ENCODE data around the gene CCSAP. TPM values are rescaled to one million over a fixed set of nuclear protein-coding genes. Genes with fewer than 3 reads are reported as not detected.
"Not testable (repeated sequence)": the region's sequence is repeated elsewhere in the genome, so short reads cannot be mapped to it uniquely, and the experiment has no call there.

CCSAP gene
- 4.3 and 6.6 TPM in 2 replicates for total RNA-seq (2014; rRNA removed; shearing (Covaris generic))

GRCh38 chr1:229342656-229343569 lies at the start of gene CCSAP:
Gene CCSAP, minus strand, starts transcription at chr1:229343047. Its CDS starts 582 bp downstream, at chr1:229342465.
- peak; percentile 47 for DNase-seq (ENCODE audit: low spot score)

- no peak for DNase-seq (ENCODE audit: low spot score)
These were observed 47.3 kb upstream of the CCSAP start for GRCh38 chr1:229390130-229390529.

- DNase-seq (ENCODE audit: low spot score) = no peak
These were observed 46.2 kb upstream of the CCSAP start for GRCh38 chr1:229388897-229389580.

GRCh38 chr1:229385853-229386456 lies 43.1 kb upstream of the CCSAP start:
- no peak for DNase-seq (ENCODE audit: low spot score)

- DNase-seq (ENCODE audit: low spot score) = no peak
These were observed 42.0 kb upstream of the CCSAP start for GRCh38 chr1:229384822-229385221.

- DNase-seq (ENCODE audit: low spot score) = no peak
These were observed 41.1 kb upstream of the CCSAP start for GRCh38 chr1:229383961-229384360.

GRCh38 chr1:229383188-229383587 lies 40.3 kb upstream of the CCSAP start:
- no peak for DNase-seq (ENCODE audit: low spot score)

- DNase-seq (ENCODE audit: low spot score) = no peak
These were observed 38.4 kb upstream of the CCSAP start for GRCh38 chr1:229381234-229381633.

GRCh38 chr1:229380536-229381160 lies 37.8 kb upstream of the CCSAP start:
- no peak for DNase-seq (ENCODE audit: low spot score)

GRCh38 chr1:229379846-229380245 lies 37.0 kb upstream of the CCSAP start:
- DNase-seq (ENCODE audit: low spot score) = no peak

GRCh38 chr1:229378586-229379367 lies 35.9 kb upstream of the CCSAP start:
- DNase-seq (ENCODE audit: low spot score) = no peak

- DNase-seq (ENCODE audit: low spot score) = not testable (repeated sequence)
These were observed 35.2 kb upstream of the CCSAP start for GRCh38 chr1:229378035-229378434.

- DNase-seq (ENCODE audit: low spot score) = no peak
These were observed 34.6 kb upstream of the CCSAP start for GRCh38 chr1:229377429-229377828.

- DNase-seq (ENCODE audit: low spot score) = no peak
These were observed 33.7 kb upstream of the CCSAP start for GRCh38 chr1:229376521-229376920.

- DNase-seq (ENCODE audit: low spot score) = no peak
These were observed 31.6 kb upstream of the CCSAP start for GRCh38 chr1:229374485-229374884.

- no peak for DNase-seq (ENCODE audit: low spot score)
These were observed 30.5 kb upstream of the CCSAP start for GRCh38 chr1:229373395-229373794.

GRCh38 chr1:229372251-229372650 lies 29.4 kb upstream of the CCSAP start:
- no peak for DNase-seq (ENCODE audit: low spot score)

- no peak for DNase-seq (ENCODE audit: low spot score)
These were observed 28.8 kb upstream of the CCSAP start for GRCh38 chr1:229371624-229372023.

- DNase-seq (ENCODE audit: low spot score) = no peak
These were observed 27.8 kb upstream of the CCSAP start for GRCh38 chr1:229370601-229371021.

- DNase-seq (ENCODE audit: low spot score) = no peak
These were observed 25.5 kb upstream of the CCSAP start for GRCh38 chr1:229368347-229368746.

GRCh38 chr1:229365569-229365968 lies 22.7 kb upstream of the CCSAP start:
- DNase-seq (ENCODE audit: low spot score) = no peak

Data from HT-29 (cell line).